H1 (cell line): ENCODE measurements around the gene CGRRF1. TPM values are rescaled to one million over a fixed set of nuclear protein-coding genes. Genes with fewer than 3 reads are reported as not detected.

Source experiments
- CTCF ChIA-PET: fragments of 300-600 bp; sonication (Branson Sonifier 250); formaldehyde crosslinking; loops from one replicate; lab custom pipeline; 2021; ENCODE audit not compliant: partially characterized antibody; lab: Charles Lee
- POLR2A ChIA-PET: fragments of 300-600 bp; sonication (Branson Sonifier 250); formaldehyde crosslinking; loops from one replicate; lab custom pipeline; 2021; ENCODE audit warnings: inconsistent platforms; ENCODE audit not compliant: partially characterized antibody; lab: Charles Lee
- DNase-seq, 2 experiments: peaks; one replicate each; pipeline versions ENCODE4 v3.0.0 to v3.0.0-alpha.2; 2010 to 2022; ENCODE audit warnings: low spot score in 2 of 2, low read depth in 1 of 2, mixed read lengths in 1 of 2
- FAIRE-seq: peaks from 2 replicates; lab custom pipeline; 2011; peaks lifted over from hg19 to GRCh38; lab: Jason Lieb, UNC
- H2AFZ ChIP-seq: 2 replicates; pipeline ENCODE4 v1.8.1; 2012; ENCODE audit warnings: low read length, inconsistent platforms
- H2AK5ac ChIP-seq: 2 replicates; pipeline ENCODE4 v1.6.1; 2013; ENCODE audit warnings: low read depth, low read length
- H2BK120ac ChIP-seq: replicated peaks from 2 replicates; pipeline ENCODE3; 2013; ENCODE audit warnings: low read depth, low read length, inconsistent platforms
- H2BK12ac ChIP-seq: 2 replicates; pipeline ENCODE4 v1.6.1; 2013; ENCODE audit warnings: low read depth, low read length
- H2BK15ac ChIP-seq: 2 replicates; pipeline ENCODE4 v1.6.1; 2013; ENCODE audit warnings: low read length
- H2BK20ac ChIP-seq: 2 replicates; pipeline ENCODE4 v1.6.1; 2013; ENCODE audit warnings: low read length
- H2BK5ac ChIP-seq: 2 replicates; pipeline ENCODE4 v1.6.1; 2013; ENCODE audit warnings: low read depth, low read length
- H3K14ac ChIP-seq: 2 replicates; pipeline ENCODE4 v1.6.1; 2013; ENCODE audit warnings: inconsistent platforms; ENCODE audit not compliant: insufficient read length
- H3K18ac ChIP-seq: 2 replicates; pipeline ENCODE4 v1.6.1; 2013; ENCODE audit warnings: low read length; ENCODE audit errors: extremely low read depth
- H3K23ac ChIP-seq: 2 replicates; pipeline ENCODE4 v1.6.1; 2013; ENCODE audit warnings: inconsistent platforms; ENCODE audit not compliant: insufficient read length
- H3K23me2 ChIP-seq: 2 replicates; pipeline ENCODE4 v1.6.1; 2013; ENCODE audit warnings: low read depth, low read length
- H3K27ac ChIP-seq: 2 replicates; pipeline ENCODE4 v1.6.1; 2011; ENCODE audit warnings: low read depth, low read length, inconsistent platforms
- H3K27me3 ChIP-seq, 4 experiments: replicated peaks in 1 of 4; 1 replicate in 1 of 4; 2 replicates in 3 of 4; pipeline versions ENCODE4 v1.6.1 to v1.8.1; 2011 to 2013; ENCODE audit warnings: low read length in 3 of 4, mild to moderate bottlenecking in 3 of 4, inconsistent platforms in 2 of 4, mixed read lengths in 2 of 4, moderate library complexity in 1 of 4; ENCODE audit not compliant: control insufficient read depth in 3 of 4, insufficient read depth in 3 of 4; ENCODE audit errors: extremely low read depth in 1 of 4
- H3K36me3 ChIP-seq, 4 experiments: 2 replicates each; pipeline versions ENCODE4 v1.6.1 to v1.8.1; 2011 to 2013; ENCODE audit warnings: mild to moderate bottlenecking in 4 of 4, low read length in 3 of 4, moderate library complexity in 2 of 4, control low read depth in 1 of 4, inconsistent platforms in 1 of 4; ENCODE audit not compliant: insufficient read depth in 4 of 4, control insufficient read depth in 2 of 4
- H3K4ac ChIP-seq: replicated peaks from 2 replicates; pipeline ENCODE3; 2013; ENCODE audit warnings: low read length, low read depth, mixed read lengths, inconsistent platforms; ENCODE audit not compliant: insufficient read length
- H3K4me1 ChIP-seq, 4 experiments: replicated peaks in 1 of 4; 1 replicate in 1 of 4; 2 replicates in 3 of 4; pipeline versions ENCODE4 v1.6.1 to v1.8.1; 2011 to 2013; ENCODE audit warnings: low read length in 3 of 4, inconsistent platforms in 2 of 4, mixed read lengths in 1 of 4; ENCODE audit not compliant: insufficient read depth in 4 of 4, control insufficient read depth in 3 of 4
- H3K4me2 ChIP-seq, 2 experiments: 2 replicates each; pipeline versions ENCODE4 v1.6.1 to v1.8.1; 2011 to 2013; ENCODE audit warnings: low read depth in 2 of 2, low read length in 2 of 2, control low read depth in 1 of 2, inconsistent platforms in 1 of 2, mild to moderate bottlenecking in 1 of 2; ENCODE audit not compliant: insufficient read depth in 1 of 2
- H3K4me3 ChIP-seq, 4 experiments: fragments of 200-600, 300-600 bp in 1 of 4; sonication (generic), shearing (Covaris generic), sonication (Bioruptor Twin) in 1 of 4; 2 replicates each; pipeline versions ENCODE4 v1.5.1 to v1.8.1; 2011 to 2016; ENCODE audit warnings: low read length in 4 of 4, low read depth in 3 of 4, control low read depth in 2 of 4, inconsistent platforms in 2 of 4, mild to moderate bottlenecking in 2 of 4, mixed read lengths in 1 of 4, moderate library complexity in 1 of 4; ENCODE audit not compliant: insufficient read depth in 2 of 4; ENCODE audit errors: extremely low read depth in 1 of 4
- H3K56ac ChIP-seq: replicated peaks from 2 replicates; pipeline ENCODE3; 2013; ENCODE audit warnings: low read depth, mild to moderate bottlenecking, mixed read lengths, low read length, inconsistent platforms; ENCODE audit not compliant: insufficient read length
- H3K79me1 ChIP-seq: 2 replicates; pipeline ENCODE4 v1.6.1; 2013; ENCODE audit warnings: low read depth, low read length, control low read depth
- H3K79me2 ChIP-seq, 2 experiments: 2 replicates each; pipeline versions ENCODE4 v1.6.1 to v1.8.1; 2012 to 2013; ENCODE audit warnings: low read length in 2 of 2, mild to moderate bottlenecking in 2 of 2, inconsistent platforms in 1 of 2; ENCODE audit not compliant: insufficient read depth in 2 of 2, control insufficient read depth in 1 of 2
- H3K9ac ChIP-seq, 4 experiments: replicated peaks in 1 of 4; 1 replicate in 1 of 4; 2 replicates in 3 of 4; pipeline versions ENCODE4 v1.6.1 to v1.8.1; 2011 to 2013; ENCODE audit warnings: low read depth in 3 of 4, low read length in 3 of 4, control low read depth in 2 of 4, mild to moderate bottlenecking in 2 of 4, moderate library complexity in 2 of 4, inconsistent platforms in 1 of 4; ENCODE audit errors: extremely low read depth in 1 of 4
- H3K9me3 ChIP-seq, 2 experiments: 2 replicates each; pipeline versions ENCODE4 v1.6.1 to v1.8.1; 2012 to 2013; ENCODE audit warnings: mild to moderate bottlenecking in 2 of 2, moderate library complexity in 2 of 2, control low read depth in 1 of 2, inconsistent platforms in 1 of 2, low read depth in 1 of 2, low read length in 1 of 2, mixed read lengths in 1 of 2; ENCODE audit not compliant: insufficient read depth in 2 of 2
- H4K20me1 ChIP-seq, 2 experiments: replicated peaks in 1 of 2; 2 replicates each; pipeline versions ENCODE3 to v1.8.1; 2011 to 2013; ENCODE audit warnings: inconsistent platforms in 2 of 2, low read length in 2 of 2, mild to moderate bottlenecking in 1 of 2; ENCODE audit not compliant: insufficient read depth in 2 of 2, control insufficient read depth in 1 of 2
- H4K5ac ChIP-seq: 2 replicates; pipeline ENCODE4 v1.6.1; 2013; ENCODE audit warnings: low read length, low read depth, mixed read lengths, inconsistent platforms; ENCODE audit not compliant: insufficient read length
- H4K8ac ChIP-seq: 2 replicates; pipeline ENCODE4 v1.8.0; 2013; ENCODE audit warnings: mild to moderate bottlenecking, moderate library complexity, low read length, inconsistent platforms; ENCODE audit not compliant: insufficient read depth; ENCODE audit errors: extremely low read depth
- H4K91ac ChIP-seq: replicated peaks from 2 replicates; pipeline ENCODE3; 2013; ENCODE audit warnings: low read length, mixed read lengths, inconsistent platforms; ENCODE audit not compliant: insufficient read length
- ATF3 ChIP-seq: IDR thresholded peaks from 2 replicates; pipeline ENCODE4 v1.6.1; 2011; ENCODE audit warnings: low read depth, mild to moderate bottlenecking, low read length; ENCODE audit not compliant: insufficient read depth
- CBX5 ChIP-seq: fragments of 300-800, 300-1000 bp; sonication (generic); IDR thresholded peaks from 2 replicates; pipeline ENCODE4 v1.7.1; 2016; ENCODE audit warnings: antibody characterized with exemption, low read length, low read depth
- CBX8 ChIP-seq: fragments of 300-800, 300-1000 bp; sonication (generic); IDR thresholded peaks from 2 replicates; pipeline ENCODE4 v1.7.1; 2016; ENCODE audit warnings: low read depth, low read length, borderline replicate concordance
- SP4 ChIP-seq: IDR thresholded peaks from 2 replicates; pipeline ENCODE4 v1.6.1; 2012; ENCODE audit warnings: low read length, inconsistent platforms
- SRF ChIP-seq: IDR thresholded peaks from 2 replicates; pipeline ENCODE4 v1.6.1; 2011; ENCODE audit warnings: mild to moderate bottlenecking, low read depth, low read length, moderate library complexity
- YY1 ChIP-seq: IDR thresholded peaks from 2 replicates; pipeline ENCODE4 v1.6.1; 2011; ENCODE audit warnings: low read depth, mild to moderate bottlenecking, low read length
- WGBS, 2 experiments: shearing (Covaris generic) in 1 of 2; methylation state at CpG; one replicate each; pipeline versions ENCODE4 v1.1.6 to v1.1.7; 2013 to 2015; ENCODE audit warnings: low lambda C conversion rate in 2 of 2, mixed read lengths in 2 of 2, inconsistent platforms in 1 of 2, low coverage in 1 of 2, missing lambda C conversion rate in 1 of 2; ENCODE audit not compliant: insufficient replicate concordance in 2 of 2, insufficient coverage in 1 of 2, insufficient read length in 1 of 2; ENCODE audit errors: extremely low coverage in 1 of 2, missing lambda C conversion rate in 1 of 2; 5-methylcytosine and 5-hydroxymethylcytosine counted together
- polyA plus RNA-seq, 7 experiments: library from polyadenylated mRNA; depleted of rRNA in 3 of 7; stranded (reverse) in 5 of 7; unstranded in 2 of 7; fragments of >200 nt in 5 of 7; fragments of 200-250 nt in 2 of 7; gene quantifications; 1 replicate in 5 of 7; 2 replicates in 1 of 7; 4 replicates in 1 of 7; pipeline versions ENCODE4 v1.2.1 to v1.2.3, GENCODE V29; 2011 to 2013; ENCODE audit warnings: missing spikeins in 2 of 7, mixed read lengths in 2 of 7
- total RNA-seq: library from RNA; stranded (reverse); fragmentation: NEBNext Ultra II Directional; extraction: Animal tissue kit (Norgen Biotek cat#: 25700); gene quantifications from 2 replicates; pipeline ENCODE4 v1.2.1, GENCODE V29; 2021

CGRRF1 gene
- total and polyA plus RNA-seq, 2 of the 8 experiments (the other 6 are each of a cell fraction or from before 2014, with no cell fraction given) = 7.4 to 20.2 TPM

- H3K9me3 ChIP-seq = peaks cover 0 to 13% of the 10 kb centered on the region in 2 experiments; a peak in 2 of 4 replicates
- CTCF ChIA-PET = interaction anchor here (0.9 to 1.9 kb wide), 3 partner anchors 24 to 99 kb away, joined by 3 to 6 read pairs (median 3); partner anchors contain the start of gene CNIH1
- H3K36me3 ChIP-seq = no peaks in the 10 kb centered on the region
- H3K4ac ChIP-seq = no peak overlapping the region
- no peak overlapping the region for H2BK12ac ChIP-seq
- H4K20me1 ChIP-seq = no peaks in the 10 kb centered on the region
- H4K91ac ChIP-seq = no peak overlapping the region
- no peak for FAIRE-seq
- H4K5ac ChIP-seq = no peak overlapping the region
- H3K56ac ChIP-seq = no peak overlapping the region
- DNase-seq = no peak
- H3K23ac ChIP-seq = no peak overlapping the region
- no peak overlapping the region for H2BK5ac ChIP-seq
- H3K4me1 ChIP-seq = no peaks in the 10 kb centered on the region
- no peaks in the 10 kb centered on the region for H3K23me2 ChIP-seq
- H2AK5ac ChIP-seq = no peak overlapping the region
- 85% methylated on average over 4 of the region's 4 CpGs; no CpG with 5 or more reads in 1 of the 2 experiments for WGBS, 2 experiments
- no peak overlapping the region for H3K18ac ChIP-seq
- H2AFZ ChIP-seq = no peak overlapping the region
- no peak overlapping the region for H3K4me2 ChIP-seq
- no peaks in the 10 kb centered on the region for H3K27me3 ChIP-seq
- no peak overlapping the region for H3K9ac ChIP-seq
- no peak overlapping the region for H4K8ac ChIP-seq
- no peak overlapping the region for H2BK20ac ChIP-seq
- H3K79me1 ChIP-seq = no peaks in the 10 kb centered on the region
- H3K27ac ChIP-seq = no peak overlapping the region
- POLR2A ChIA-PET = interaction anchor here (1.2 kb wide), 1 partner anchor 25 kb away, joined by 3 read pairs; no protein-coding TSS in a partner anchor
- H2BK120ac ChIP-seq = no peak overlapping the region
- H3K79me2 ChIP-seq = no peaks in the 10 kb centered on the region
- no peak overlapping the region for H2BK15ac ChIP-seq
- H3K4me3 ChIP-seq = no peak overlapping the region
- H3K14ac ChIP-seq = no peak overlapping the region
- TF ChIP-seq YY1 (no peak), ATF3 (no peak), SP4 (no peak), CBX8 (no peak), CBX5 (no peak), SRF (no peak)
Measured at GRCh38 chr14:54465654-54466053, 44.1 kb upstream of the CGRRF1 start.
